Measurements from ENCODE around the gene PTPRK.
"Not testable (repeated sequence)": the region's sequence is repeated elsewhere in the genome, so short reads cannot be mapped to it uniquely, and the experiment has no call there.

The PTPRK gene

DNA sequence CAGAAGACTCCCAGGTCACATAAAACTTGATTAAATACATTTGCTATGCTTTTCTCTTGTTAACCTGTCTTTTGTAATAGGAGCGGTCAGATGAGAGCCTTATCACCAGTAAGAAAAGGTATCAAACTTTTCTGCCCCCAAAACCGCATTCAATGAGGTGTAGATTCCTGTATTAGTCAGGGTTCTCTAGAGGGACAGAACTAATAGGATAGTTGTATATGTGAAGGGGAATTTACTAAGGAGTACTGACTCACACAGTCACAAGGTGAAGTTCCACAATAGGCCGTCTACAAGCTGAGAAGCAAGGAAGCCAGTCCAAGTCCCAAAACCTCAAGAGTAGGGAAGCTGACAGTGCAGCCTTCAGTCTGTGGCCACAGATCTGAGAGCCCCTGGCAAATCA lies 32.7 kb downstream of the PTPRK start:
- no peak for DNase-seq

- no peak for DNase-seq
These were observed 33.3 kb downstream of the PTPRK start for GRCh38 chr6:128487055-128487454.

DNA sequence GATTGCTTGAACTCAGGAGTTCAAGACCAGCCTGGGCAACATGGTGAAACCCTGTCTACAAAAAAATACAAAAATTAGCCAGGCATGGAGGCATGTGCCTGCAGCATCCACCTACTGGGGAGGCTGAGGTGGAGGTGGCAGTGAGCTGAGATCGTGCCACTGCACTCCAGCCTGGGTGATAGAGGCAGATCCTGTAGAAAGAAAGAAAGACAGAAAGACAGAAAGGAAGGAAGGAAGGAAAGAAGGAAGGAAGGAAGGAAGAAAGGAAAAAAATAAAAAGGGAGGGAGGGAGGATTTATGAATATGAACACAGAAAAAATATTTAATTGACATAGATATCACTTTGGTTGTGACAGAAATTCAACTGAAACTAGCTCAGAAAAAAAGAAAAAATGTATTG lies 33.8 kb downstream of the PTPRK start:
- not testable (repeated sequence) for DNase-seq

- DNase-seq = no peak
These were observed 36.8 kb downstream of the PTPRK start for GRCh38 chr6:128483472-128484135.

- DNase-seq = no peak
These were observed 37.8 kb downstream of the PTPRK start for GRCh38 chr6:128482642-128483041.

DNA sequence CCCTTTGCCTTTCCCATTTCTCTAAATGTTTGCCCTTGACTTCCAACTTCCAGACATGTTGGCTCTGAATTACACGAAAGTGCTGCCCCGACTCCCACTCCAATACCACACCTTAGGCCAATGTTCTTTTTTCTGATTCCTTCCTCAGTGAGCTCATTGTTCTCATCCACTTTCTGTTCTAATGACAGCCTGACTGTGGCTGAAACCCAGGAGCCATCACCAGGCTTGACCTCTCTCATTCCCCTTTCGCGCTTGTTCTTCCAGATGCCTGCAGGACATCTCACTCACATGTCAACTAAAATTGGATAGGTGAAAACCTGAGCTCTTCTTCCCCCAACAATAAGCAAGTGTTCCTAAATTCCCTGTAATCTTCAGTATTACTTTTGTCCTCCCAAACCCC lies 40.4 kb downstream of the PTPRK start:
- no peak for DNase-seq

GRCh38 chr6:128479048-128479666 lies 41.2 kb downstream of the PTPRK start:
- no peak for DNase-seq

DNA sequence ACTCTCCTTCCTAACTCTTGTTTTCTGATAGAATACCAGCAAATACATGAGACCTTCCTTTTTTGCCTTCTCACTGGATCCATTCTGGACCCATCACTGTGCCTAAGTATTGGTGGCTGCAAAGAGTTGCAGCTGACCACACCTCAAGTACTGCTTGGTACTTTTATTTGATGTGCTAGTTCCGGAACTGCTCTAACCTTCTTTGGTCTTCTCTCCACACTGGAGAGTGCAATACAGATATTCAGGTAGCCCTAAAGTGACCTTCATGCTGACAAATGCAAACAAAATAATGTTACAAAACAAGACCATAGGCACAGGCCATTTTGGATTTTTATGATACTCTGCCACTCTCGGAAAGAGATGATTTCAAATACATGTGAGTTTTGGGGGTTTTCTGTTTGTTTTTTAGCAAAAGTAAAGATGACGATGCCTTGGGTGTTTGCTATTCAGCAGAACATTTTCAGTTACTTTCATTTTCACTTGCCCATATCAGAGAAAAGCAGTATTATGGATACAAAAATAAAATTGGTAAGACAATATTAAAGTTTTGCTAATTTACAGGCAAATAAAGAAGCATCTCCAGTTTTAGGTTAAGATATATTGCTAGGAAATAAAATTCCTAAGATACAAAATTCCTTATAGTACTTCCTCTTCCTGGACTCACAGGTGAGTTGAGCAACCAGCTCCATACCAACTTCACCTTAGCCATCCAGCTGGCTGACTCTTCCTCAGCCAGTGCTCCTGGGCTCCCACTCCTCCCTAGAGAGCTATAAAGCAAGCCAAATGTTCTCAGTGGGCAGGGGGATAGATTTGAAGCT lies 42.0 kb downstream of the PTPRK start:
- DNase-seq = no peak

GRCh38 chr6:128474933-128475332 lies 45.5 kb downstream of the PTPRK start:
- DNase-seq = no peak

GRCh38 chr6:128474481-128474880 lies 45.9 kb downstream of the PTPRK start:
- no peak for DNase-seq

DNA sequence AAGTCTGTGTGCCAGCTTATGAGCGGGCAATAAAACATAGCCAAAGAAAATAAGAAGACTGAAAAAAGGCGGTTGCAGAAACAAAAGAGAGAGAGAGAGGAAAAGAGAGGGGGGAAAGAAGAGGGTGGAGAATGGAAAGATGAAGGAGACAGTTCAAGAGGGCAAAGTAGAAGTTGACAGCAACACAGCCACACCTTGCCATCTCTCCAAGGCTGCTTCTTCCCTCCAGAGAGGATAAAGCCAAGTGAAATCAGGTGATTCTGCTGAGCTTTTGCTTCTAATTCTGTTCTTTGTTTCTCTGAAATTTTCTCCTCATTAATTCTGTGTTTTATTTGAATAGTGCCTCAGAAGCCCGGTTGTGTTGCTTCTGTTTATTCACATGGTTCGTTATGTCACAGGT lies 48.5 kb downstream of the PTPRK start:
- no peak for DNase-seq

DNA sequence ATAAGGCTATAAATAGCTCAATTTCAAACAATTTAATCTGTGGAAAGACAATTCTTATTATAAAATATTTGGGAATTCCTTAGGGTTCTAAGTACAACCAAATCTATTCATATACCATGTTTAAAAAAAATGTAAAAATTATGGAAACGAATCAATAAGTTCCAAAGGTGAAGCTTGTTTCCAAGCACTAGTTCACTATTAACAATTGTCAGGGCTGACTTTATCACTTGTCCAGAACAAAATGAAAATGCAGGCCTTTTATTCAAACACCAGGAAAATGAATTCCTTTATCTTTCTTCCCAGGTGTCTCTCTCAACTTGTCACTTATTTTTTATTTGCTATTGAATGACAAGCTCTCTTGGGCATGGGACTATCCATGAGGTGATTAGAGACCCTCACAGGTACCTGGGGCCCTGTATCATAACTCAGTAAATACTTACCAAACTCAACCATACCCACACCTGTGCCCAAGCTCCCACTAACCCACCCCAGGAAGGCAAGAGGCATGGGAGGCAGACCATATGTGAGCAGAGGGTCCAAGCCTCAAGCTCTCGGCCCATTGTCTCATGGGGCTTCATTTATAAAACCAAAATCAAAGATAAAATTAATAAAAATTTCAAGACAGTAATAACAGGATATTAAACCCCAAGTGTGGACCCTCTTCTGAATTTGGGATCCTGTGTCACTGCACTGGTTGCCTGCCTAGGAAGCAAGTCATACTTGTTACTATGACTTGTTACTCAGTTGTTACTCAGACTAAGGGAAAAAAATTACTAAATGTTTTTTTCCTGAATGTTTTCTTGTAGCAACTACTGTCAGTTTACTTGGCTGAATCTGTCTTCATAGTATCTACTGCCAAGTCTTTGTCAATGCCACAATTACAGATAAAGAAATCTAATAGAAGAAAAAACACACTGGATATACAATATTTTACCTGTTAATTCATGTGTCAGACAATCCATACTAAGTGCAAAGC lies 54.7 kb downstream of the PTPRK start:
- DNase-seq = no peak

GRCh38 chr6:128464790-128465189 lies 55.6 kb downstream of the PTPRK start:
- DNase-seq = no peak

GRCh38 chr6:128463942-128464341 lies 56.5 kb downstream of the PTPRK start:
- DNase-seq = no peak

DNA sequence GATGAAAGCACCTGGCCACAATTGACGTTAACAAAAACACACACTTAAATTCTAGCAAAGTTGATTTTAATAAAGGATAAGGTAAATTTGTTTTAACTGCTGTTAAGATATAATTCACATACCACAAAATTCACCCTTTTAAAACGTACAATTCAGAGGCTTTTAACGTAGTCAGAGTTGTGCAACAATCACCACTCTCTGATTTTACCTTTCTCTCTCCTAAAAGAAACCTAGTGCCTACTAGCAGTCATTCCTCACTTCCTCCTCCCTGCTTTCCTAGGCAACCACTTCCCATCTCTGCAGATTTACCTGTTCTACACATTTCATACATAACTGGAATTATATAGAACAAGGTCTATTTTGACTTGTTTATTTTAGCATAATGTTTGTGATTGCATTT lies 58.9 kb downstream of the PTPRK start:
- DNase-seq = no peak

GRCh38 chr6:128456510-128457230 lies 63.7 kb downstream of the PTPRK start:
- no peak for DNase-seq

- DNase-seq = no peak
These were observed 64.4 kb downstream of the PTPRK start for GRCh38 chr6:128455959-128456358.

DNA sequence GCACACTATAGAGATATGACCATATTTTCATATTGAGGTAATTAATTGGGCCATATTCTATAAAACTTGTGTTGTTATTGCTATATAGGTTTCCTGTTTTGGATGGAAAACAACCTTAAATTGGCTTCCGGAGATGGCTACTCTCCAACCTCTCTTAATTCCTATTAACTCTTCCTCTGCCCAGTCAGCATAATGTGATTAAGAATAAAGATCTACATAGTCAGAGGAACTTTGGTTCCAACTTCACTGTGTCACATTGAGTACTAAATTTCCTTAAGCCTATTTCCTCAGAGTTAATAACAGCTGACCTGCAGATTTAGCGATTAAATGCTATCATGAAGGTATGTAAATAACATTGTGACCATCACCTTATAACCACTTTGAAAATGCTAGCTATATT lies 67.7 kb downstream of the PTPRK start:
- DNase-seq = no peak

DNA sequence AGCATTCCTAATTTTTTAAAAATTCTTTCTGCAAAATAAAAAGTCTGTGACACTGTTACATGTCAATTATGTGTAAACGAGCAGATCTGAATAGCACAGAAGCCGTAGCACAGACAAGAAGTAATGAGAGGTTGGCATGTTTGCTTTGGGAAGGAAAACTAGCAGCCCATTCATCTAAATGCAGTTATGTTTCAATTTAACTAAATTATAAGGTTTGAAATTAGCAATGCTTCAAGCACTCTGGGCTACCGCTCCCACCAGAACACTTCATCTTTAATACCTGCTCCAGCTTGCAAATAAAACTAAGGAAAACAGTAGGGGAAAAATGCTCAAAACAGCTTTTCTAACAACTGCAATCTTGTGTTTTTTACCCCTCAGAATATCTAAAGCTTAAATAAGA lies 73.9 kb downstream of the PTPRK start:
- no peak for DNase-seq

- DNase-seq = no peak
These were observed 76.8 kb downstream of the PTPRK start for GRCh38 chr6:128443553-128443952.

DNA sequence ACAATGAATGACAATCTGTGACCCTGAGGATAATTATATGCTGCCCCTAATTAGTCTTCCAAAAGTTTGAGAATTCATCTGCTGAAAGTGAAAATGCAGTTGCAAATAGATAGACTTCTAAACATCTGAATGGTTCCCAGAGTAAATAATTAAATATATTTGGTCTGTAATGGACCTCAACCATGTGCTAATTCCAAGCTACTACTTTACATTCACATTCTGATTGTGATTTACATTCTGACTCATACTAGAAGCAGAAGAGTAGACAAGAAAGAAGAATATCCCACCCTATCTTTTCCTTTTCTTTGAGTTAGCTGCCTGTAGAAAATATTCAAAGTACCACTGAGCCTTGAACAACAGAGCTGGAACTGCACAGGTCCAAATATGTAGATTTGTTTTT lies 80.8 kb downstream of the PTPRK start:
- no peak for DNase-seq

DNA sequence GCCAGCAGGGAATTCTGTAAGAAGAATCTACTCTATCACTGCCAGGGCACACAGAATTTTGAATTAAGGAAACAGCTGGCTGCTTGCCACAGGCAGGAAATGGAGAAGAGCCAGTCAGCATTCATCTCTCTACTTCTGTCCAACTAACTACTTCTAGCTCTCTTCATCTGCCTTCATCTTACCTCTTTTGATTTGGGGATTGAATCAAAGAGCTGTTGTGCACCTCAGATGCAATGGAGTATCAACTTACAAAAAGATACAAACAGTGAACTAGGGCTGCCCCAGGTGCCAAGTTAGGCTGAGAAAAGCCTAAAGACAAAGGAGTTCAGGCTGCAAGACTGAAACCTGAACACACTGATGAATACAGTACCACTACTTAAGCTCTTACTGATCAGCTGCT lies 82.0 kb downstream of the PTPRK start:
- no peak for DNase-seq

Data from cortex of kidney (tissue), 1 donor.